Neural cell (in vitro differentiated cells): Measurements from ENCODE around the gene MTERF2. TPM values are rescaled to one million over a fixed set of nuclear protein-coding genes. Genes with fewer than 3 reads are reported as not detected.

ENCODE experiments used
- H2AFZ ChIP-seq: fragments of 200-600, 300-800 bp; sonication (generic), shearing (Covaris generic); 2 replicates; pipeline ENCODE4 v1.6.0; 2014; ENCODE audit warnings: low read depth, mild to moderate bottlenecking, antibody characterized with exemption, low read length, moderate library complexity
- H3F3A ChIP-seq: fragments of 200-600 bp; shearing (Covaris generic); 2 replicates; pipeline ENCODE4 v1.6.1; 2016; ENCODE audit warnings: mild to moderate bottlenecking, moderate library complexity, mixed read lengths, antibody characterized with exemption, low read length; ENCODE audit not compliant: insufficient read depth, poor library complexity, severe bottlenecking
- H3K27ac ChIP-seq: fragments of 200-600, 300-800 bp; sonication (generic), shearing (Covaris generic); 2 replicates; pipeline ENCODE4 v1.5.1; 2014; ENCODE audit warnings: mild to moderate bottlenecking, low read length, moderate library complexity
- H3K27me3 ChIP-seq: fragments of 300-800, 200-600 bp; sonication (generic), shearing (Covaris generic); 2 replicates; pipeline ENCODE4 v1.6.0; 2014; ENCODE audit warnings: mild to moderate bottlenecking, low read depth, low read length, moderate library complexity; ENCODE audit not compliant: insufficient read depth
- H3K36me3 ChIP-seq: fragments of 300-800, 200-600 bp; sonication (generic), shearing (Covaris generic); 2 replicates; pipeline ENCODE4 v1.5.1; 2014; ENCODE audit warnings: mild to moderate bottlenecking, antibody characterized with exemption, low read length, moderate library complexity; ENCODE audit not compliant: insufficient read depth
- H3K4me2 ChIP-seq: fragments of 300-800, 200-600 bp; sonication (generic), shearing (Covaris generic); 2 replicates; pipeline ENCODE4 v1.6.0; 2014; ENCODE audit warnings: mild to moderate bottlenecking, low read length
- H3K4me3 ChIP-seq: fragments of 300-800, 200-600 bp; sonication (generic), shearing (Covaris generic); 2 replicates; pipeline ENCODE4 v1.5.1; 2014; ENCODE audit warnings: mild to moderate bottlenecking, low read length, moderate library complexity
- H3K79me2 ChIP-seq: fragments of 200-600 bp; shearing (Covaris generic); replicated peaks from 2 replicates; pipeline ENCODE4 v1.6.0; 2014; ENCODE audit warnings: mild to moderate bottlenecking, low read length, moderate library complexity; ENCODE audit not compliant: insufficient read depth
- H3K9ac ChIP-seq: fragments of 300-800, 200-600 bp; sonication (generic), shearing (Covaris generic); 2 replicates; pipeline ENCODE4 v1.6.1; 2016; ENCODE audit warnings: mild to moderate bottlenecking, low read length, mixed read lengths
- H3K9me2 ChIP-seq: fragments of 200-600 bp; shearing (Covaris generic); 2 replicates; pipeline ENCODE4 v1.6.1; 2016; ENCODE audit warnings: mild to moderate bottlenecking, low read length, mixed read lengths; ENCODE audit not compliant: insufficient read depth
- H3K9me3 ChIP-seq: fragments of 200-600, 300-800 bp; sonication (generic), shearing (Covaris generic); 2 replicates; pipeline ENCODE4 v1.6.1; 2016; ENCODE audit warnings: mild to moderate bottlenecking, mixed run types, low read length, moderate library complexity, mixed read lengths
- H4K20me1 ChIP-seq: fragments of 200-600 bp; shearing (Covaris generic); 2 replicates; pipeline ENCODE4 v1.6.1; 2016; ENCODE audit warnings: mild to moderate bottlenecking, mixed run types; ENCODE audit not compliant: insufficient read depth
- EP300 ChIP-seq: fragments of 450-650 bp; conservative IDR thresholded peaks from 2 replicates; pipeline ENCODE4 v1.6.1; 2014; ENCODE audit warnings: antibody characterized with exemption, mild to moderate bottlenecking, moderate library complexity; ENCODE audit not compliant: poor library complexity, severe bottlenecking
- EZH2 ChIP-seq: fragments of 200-600, 300-800 bp; shearing (Covaris generic), sonication (generic); IDR thresholded peaks from 2 replicates; pipeline ENCODE4 v1.6.1; 2014; ENCODE audit warnings: antibody characterized with exemption, low read length, borderline replicate concordance, mild to moderate bottlenecking; ENCODE audit not compliant: insufficient read depth, poor library complexity, severe bottlenecking
- MXI1 ChIP-seq: fragments of 450-650 bp; conservative IDR thresholded peaks from 2 replicates; pipeline ENCODE4 v1.6.1; 2014; ENCODE audit warnings: antibody characterized with exemption, mild to moderate bottlenecking; ENCODE audit not compliant: poor library complexity, severe bottlenecking
- POLR2AphosphoS5 ChIP-seq: IDR thresholded peaks from 2 replicates; pipeline ENCODE4 v1.6.1; 2012
- RAD21 ChIP-seq: fragments of 450-650 bp; conservative IDR thresholded peaks from 2 replicates; pipeline ENCODE4 v1.6.1; 2014; ENCODE audit warnings: antibody characterized with exemption, mild to moderate bottlenecking, moderate library complexity
- SMC3 ChIP-seq: fragments of 450-650 bp; conservative IDR thresholded peaks from 2 replicates; pipeline ENCODE4 v1.6.1; 2014; ENCODE audit warnings: antibody characterized with exemption, mild to moderate bottlenecking, moderate library complexity; ENCODE audit not compliant: poor library complexity
- TAF1 ChIP-seq: IDR thresholded peaks from 2 replicates; pipeline ENCODE4 v1.6.1; 2012; ENCODE audit warnings: low read depth
- polyA plus RNA-seq: library from polyadenylated mRNA; depleted of rRNA; stranded (reverse); fragments of >200 nt; gene quantifications from 2 replicates; pipeline ENCODE4 v1.2.3, GENCODE V29; 2014
- TF ChIP-seq, protein P1 (sequence below): fragments of 450-650 bp; IDR thresholded peaks from 2 replicates; pipeline ENCODE4 v1.5.1; 2014; ENCODE audit warnings: antibody characterized with exemption, mild to moderate bottlenecking, moderate library complexity; ENCODE audit not compliant: poor library complexity, severe bottlenecking
- TF ChIP-seq, protein P2 (sequence below): IDR thresholded peaks from 2 replicates; pipeline ENCODE4 v1.6.1; 2012; ENCODE audit warnings: borderline replicate concordance

The MTERF2 gene
- polyA plus RNA-seq, 1 donor from 2014 or later, result 47.8 TPM

- Histone ChIP-seq H3K9me2 (no peaks in the 10 kb centered on the region), H3K79me2 (no peaks in the 10 kb centered on the region), H3K4me2 (no peak overlapping the region), H4K20me1 (no peaks in the 10 kb centered on the region), H3K27me3 (no peaks in the 10 kb centered on the region), H3F3A (no peaks in the 10 kb centered on the region), H3K9ac (no peak overlapping the region), H3K27ac (no peak overlapping the region), H3K9me3 (no peaks in the 10 kb centered on the region), H3K36me3 (peaks cover 4% of the 10 kb centered on the region), H3K4me3 (peak overlapping the region; percentile 97), H2AFZ (no peak overlapping the region)
- TF ChIP-seq, protein P1, sequence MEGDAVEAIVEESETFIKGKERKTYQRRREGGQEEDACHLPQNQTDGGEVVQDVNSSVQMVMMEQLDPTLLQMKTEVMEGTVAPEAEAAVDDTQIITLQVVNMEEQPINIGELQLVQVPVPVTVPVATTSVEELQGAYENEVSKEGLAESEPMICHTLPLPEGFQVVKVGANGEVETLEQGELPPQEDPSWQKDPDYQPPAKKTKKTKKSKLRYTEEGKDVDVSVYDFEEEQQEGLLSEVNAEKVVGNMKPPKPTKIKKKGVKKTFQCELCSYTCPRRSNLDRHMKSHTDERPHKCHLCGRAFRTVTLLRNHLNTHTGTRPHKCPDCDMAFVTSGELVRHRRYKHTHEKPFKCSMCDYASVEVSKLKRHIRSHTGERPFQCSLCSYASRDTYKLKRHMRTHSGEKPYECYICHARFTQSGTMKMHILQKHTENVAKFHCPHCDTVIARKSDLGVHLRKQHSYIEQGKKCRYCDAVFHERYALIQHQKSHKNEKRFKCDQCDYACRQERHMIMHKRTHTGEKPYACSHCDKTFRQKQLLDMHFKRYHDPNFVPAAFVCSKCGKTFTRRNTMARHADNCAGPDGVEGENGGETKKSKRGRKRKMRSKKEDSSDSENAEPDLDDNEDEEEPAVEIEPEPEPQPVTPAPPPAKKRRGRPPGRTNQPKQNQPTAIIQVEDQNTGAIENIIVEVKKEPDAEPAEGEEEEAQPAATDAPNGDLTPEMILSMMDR, result no peak
- TF ChIP-seq POLR2AphosphoS5, result no peak
- TF ChIP-seq TAF1, result no peak
- TF ChIP-seq EP300, result no peak
- TF ChIP-seq, protein P2, sequence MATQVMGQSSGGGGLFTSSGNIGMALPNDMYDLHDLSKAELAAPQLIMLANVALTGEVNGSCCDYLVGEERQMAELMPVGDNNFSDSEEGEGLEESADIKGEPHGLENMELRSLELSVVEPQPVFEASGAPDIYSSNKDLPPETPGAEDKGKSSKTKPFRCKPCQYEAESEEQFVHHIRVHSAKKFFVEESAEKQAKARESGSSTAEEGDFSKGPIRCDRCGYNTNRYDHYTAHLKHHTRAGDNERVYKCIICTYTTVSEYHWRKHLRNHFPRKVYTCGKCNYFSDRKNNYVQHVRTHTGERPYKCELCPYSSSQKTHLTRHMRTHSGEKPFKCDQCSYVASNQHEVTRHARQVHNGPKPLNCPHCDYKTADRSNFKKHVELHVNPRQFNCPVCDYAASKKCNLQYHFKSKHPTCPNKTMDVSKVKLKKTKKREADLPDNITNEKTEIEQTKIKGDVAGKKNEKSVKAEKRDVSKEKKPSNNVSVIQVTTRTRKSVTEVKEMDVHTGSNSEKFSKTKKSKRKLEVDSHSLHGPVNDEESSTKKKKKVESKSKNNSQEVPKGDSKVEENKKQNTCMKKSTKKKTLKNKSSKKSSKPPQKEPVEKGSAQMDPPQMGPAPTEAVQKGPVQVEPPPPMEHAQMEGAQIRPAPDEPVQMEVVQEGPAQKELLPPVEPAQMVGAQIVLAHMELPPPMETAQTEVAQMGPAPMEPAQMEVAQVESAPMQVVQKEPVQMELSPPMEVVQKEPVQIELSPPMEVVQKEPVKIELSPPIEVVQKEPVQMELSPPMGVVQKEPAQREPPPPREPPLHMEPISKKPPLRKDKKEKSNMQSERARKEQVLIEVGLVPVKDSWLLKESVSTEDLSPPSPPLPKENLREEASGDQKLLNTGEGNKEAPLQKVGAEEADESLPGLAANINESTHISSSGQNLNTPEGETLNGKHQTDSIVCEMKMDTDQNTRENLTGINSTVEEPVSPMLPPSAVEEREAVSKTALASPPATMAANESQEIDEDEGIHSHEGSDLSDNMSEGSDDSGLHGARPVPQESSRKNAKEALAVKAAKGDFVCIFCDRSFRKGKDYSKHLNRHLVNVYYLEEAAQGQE, result no peak
- no peak for TF ChIP-seq RAD21
- no peak for TF ChIP-seq MXI1
- TF ChIP-seq SMC3, result no peak
- no peak for TF ChIP-seq EZH2
Measured at GRCh38 chr12:106985479-106985878, 1.5 kb downstream of the MTERF2 start.

GRCh38 chr12:106984588-106985137 lies 2.3 kb downstream of the MTERF2 start:
- Histone ChIP-seq H4K20me1 (no peaks in the 10 kb centered on the region), H3K9me3 (no peaks in the 10 kb centered on the region), H3K9me2 (no peaks in the 10 kb centered on the region), H3K4me3 (no peak overlapping the region), H3K27me3 (no peaks in the 10 kb centered on the region), H3K4me2 (no peak overlapping the region), H3K36me3 (peaks cover 4% of the 10 kb centered on the region), H3K79me2 (no peaks in the 10 kb centered on the region), H3K27ac (no peak overlapping the region), H2AFZ (no peak overlapping the region), H3F3A (no peaks in the 10 kb centered on the region), H3K9ac (no peak overlapping the region)
- TF ChIP-seq, protein P2, result no peak
- no peak for TF ChIP-seq RAD21
